ENCODE measurements around the gene CALU. TPM values are rescaled to one million over a fixed set of nuclear protein-coding genes. Genes with fewer than 3 reads are reported as not detected.

The CALU gene
- total RNA-seq, 4 donors from 2014 or later: 23.6 to 1,780 (median 44.0) TPM

DNA sequence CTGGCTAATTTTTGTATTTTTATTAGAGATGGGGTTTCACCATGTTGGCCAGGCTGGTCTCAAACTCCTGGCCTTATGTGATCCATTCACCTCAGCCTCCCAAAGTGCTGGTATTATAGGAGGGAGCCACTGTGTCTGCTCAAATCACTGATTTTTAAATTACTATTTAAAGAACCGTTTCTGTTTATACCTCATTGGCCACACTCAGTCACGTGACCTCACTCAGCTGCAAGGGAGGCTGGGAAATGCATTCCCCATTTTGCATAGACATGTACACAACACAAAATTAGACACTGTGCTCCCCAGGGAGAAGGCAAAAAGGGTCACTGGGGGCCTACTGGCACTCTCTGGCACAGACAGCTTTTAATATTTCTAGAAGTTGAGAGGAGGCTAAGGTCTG lies 13.6 kb upstream of the CALU start:
- TF ChIP-seq EP300 (IDR thresholded peaks at IDR 0.05; ENCODE audit: low read depth) (no peak), POLR2A (IDR thresholded peaks at IDR 0.05) (no peak), POLR2AphosphoS5 (IDR thresholded peaks at IDR 0.05) (no peak)
- TF ChIP-seq, protein P1, sequence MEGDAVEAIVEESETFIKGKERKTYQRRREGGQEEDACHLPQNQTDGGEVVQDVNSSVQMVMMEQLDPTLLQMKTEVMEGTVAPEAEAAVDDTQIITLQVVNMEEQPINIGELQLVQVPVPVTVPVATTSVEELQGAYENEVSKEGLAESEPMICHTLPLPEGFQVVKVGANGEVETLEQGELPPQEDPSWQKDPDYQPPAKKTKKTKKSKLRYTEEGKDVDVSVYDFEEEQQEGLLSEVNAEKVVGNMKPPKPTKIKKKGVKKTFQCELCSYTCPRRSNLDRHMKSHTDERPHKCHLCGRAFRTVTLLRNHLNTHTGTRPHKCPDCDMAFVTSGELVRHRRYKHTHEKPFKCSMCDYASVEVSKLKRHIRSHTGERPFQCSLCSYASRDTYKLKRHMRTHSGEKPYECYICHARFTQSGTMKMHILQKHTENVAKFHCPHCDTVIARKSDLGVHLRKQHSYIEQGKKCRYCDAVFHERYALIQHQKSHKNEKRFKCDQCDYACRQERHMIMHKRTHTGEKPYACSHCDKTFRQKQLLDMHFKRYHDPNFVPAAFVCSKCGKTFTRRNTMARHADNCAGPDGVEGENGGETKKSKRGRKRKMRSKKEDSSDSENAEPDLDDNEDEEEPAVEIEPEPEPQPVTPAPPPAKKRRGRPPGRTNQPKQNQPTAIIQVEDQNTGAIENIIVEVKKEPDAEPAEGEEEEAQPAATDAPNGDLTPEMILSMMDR (IDR thresholded peaks at IDR 0.05): no peak
- 91% methylated on average over 2 of the region's 2 CpGs; no CpG with 5 or more reads in 1 of the 2 donors for WGBS, 2 donors (ENCODE audit: low coverage in 1 of 2)
- H3K27ac ChIP-seq: no peak overlapping the region
- H3K9me3 ChIP-seq: no peaks in the 10 kb centered on the region
- no peak overlapping the region for H3K4me3 ChIP-seq
- intact Hi-C loops (cut with DNase I; ENCODE audit: low total_unique reads): no loop called here
- in situ Hi-C loops (cut with MboI; ENCODE audit: low pct_ligation_motif_present in 1 of 4, low pct_unique_long_range_greater_than_20kb in 1 of 4, low sequenced_read_pairs in 3 of 4): no loop called here
- no peaks in the 10 kb centered on the region for H3K36me3 ChIP-seq
- no peaks in the 10 kb centered on the region for H3K4me1 ChIP-seq
- H3K27me3 ChIP-seq: peaks cover 37% of the 10 kb centered on the region
- DNase-seq: no peak

DNA sequence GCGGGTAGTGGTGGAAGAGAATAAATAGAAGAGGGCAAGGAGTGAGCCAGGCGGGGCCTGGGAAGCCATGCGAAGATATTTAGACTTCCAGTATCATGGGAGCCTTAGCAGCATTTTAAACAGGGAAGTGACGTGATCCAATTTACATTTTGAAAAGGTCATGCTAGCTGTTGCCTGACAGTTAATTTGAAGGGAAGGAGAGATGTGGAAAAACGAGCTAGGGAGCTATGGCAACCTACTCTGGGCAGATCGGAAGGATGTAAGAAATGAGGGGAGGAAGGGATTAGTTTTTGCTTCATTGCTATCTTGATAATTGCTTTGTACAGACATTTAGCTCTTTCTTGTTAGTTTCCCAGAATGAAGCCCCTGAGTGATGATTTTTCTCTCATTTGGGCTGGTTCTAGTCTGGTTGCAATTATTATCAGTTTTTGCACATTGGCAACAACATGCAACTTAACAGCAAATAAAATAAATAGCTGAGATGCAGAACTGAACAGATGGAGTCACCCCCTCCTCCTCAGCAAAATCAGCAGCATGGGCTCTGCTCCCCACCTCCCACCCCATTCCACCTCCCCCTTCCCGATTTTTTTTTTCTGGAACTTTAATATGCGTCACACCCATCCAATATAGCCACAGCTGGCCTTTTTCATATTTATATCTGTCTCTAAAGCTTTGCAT lies 13.0 kb upstream of the CALU start:
- in situ Hi-C loops (cut with MboI; ENCODE audit: low pct_ligation_motif_present in 1 of 4, low pct_unique_long_range_greater_than_20kb in 1 of 4, low sequenced_read_pairs in 3 of 4): no loop called here
- no peaks in the 10 kb centered on the region for H3K9me3 ChIP-seq
- DNase-seq: no peak
- no peak overlapping the region for H3K27ac ChIP-seq
- H3K27me3 ChIP-seq: peaks cover 37% of the 10 kb centered on the region
- no peaks in the 10 kb centered on the region for H3K4me1 ChIP-seq
- TF ChIP-seq EP300 (IDR thresholded peaks at IDR 0.05; ENCODE audit: low read depth) (no peak), POLR2AphosphoS5 (IDR thresholded peaks at IDR 0.05) (no peak), POLR2A (IDR thresholded peaks at IDR 0.05) (no peak)
- TF ChIP-seq, protein P1 (IDR thresholded peaks at IDR 0.05): no peak
- intact Hi-C loops (cut with DNase I; ENCODE audit: low total_unique reads): no loop called here
- no peaks in the 10 kb centered on the region for H3K36me3 ChIP-seq
- WGBS, 2 donors (ENCODE audit: low coverage in 1 of 2): 66 to 73% methylated on average over 8 of the region's 8 CpGs
- H3K4me3 ChIP-seq: no peak overlapping the region

DNA sequence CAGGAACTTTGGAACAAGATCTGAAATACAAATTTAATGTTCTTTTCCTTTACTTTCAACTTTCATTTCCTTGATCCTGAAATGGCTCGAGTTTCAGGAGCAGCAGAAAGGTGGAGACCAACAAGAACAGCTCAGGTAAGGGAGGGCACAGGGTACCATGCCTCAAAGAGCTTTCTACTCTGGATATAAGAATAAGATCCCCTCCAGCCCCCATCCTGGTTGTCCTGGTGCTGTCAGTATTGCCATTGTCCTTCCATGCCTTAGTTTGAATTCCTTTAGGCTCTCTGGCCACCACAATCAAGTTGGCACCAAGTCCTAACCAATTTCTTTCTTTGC lies 12.5 kb upstream of the CALU start:
- no peaks in the 10 kb centered on the region for H3K4me1 ChIP-seq
- in situ Hi-C loops (cut with MboI; ENCODE audit: low pct_ligation_motif_present in 1 of 4, low pct_unique_long_range_greater_than_20kb in 1 of 4, low sequenced_read_pairs in 3 of 4): no loop called here
- no peak for DNase-seq
- 21 to 60% methylated on average over 1 of the region's 1 CpG for WGBS, 2 donors (ENCODE audit: low coverage in 1 of 2)
- H3K36me3 ChIP-seq: no peaks in the 10 kb centered on the region
- H3K27me3 ChIP-seq: peaks cover 41% of the 10 kb centered on the region
- intact Hi-C loops (cut with DNase I; ENCODE audit: low total_unique reads): no loop called here
- H3K4me3 ChIP-seq: no peak overlapping the region
- H3K27ac ChIP-seq: no peak overlapping the region
- no peak for TF ChIP-seq POLR2AphosphoS5 (IDR thresholded peaks at IDR 0.05)
- TF ChIP-seq POLR2A (IDR thresholded peaks at IDR 0.05): no peak
- TF ChIP-seq, protein P1 (IDR thresholded peaks at IDR 0.05): no peak
- no peak for TF ChIP-seq EP300 (IDR thresholded peaks at IDR 0.05; ENCODE audit: low read depth)
- no peaks in the 10 kb centered on the region for H3K9me3 ChIP-seq

DNA sequence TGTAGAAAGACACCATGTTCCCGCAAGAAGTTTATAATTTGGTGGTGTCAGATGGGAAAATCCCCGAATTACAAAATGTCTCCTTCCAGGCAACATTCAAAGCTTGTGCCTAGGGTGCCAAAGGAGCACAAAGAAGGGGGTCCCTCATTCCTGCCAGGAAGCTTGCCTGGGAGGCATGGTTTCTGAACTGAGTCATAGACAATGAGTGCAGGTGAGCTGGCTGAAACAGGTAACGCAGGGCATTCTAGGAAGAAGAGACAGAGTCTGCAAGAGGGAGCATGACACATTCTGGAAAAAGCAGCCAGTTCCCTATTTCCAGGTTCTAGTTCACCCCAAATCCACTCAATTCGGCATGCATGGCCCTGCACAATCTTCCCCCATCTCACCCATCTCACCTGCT lies 11.9 kb upstream of the CALU start:
- no peaks in the 10 kb centered on the region for H3K4me1 ChIP-seq
- H3K9me3 ChIP-seq: no peaks in the 10 kb centered on the region
- TF ChIP-seq POLR2A (IDR thresholded peaks at IDR 0.05) (no peak), EP300 (IDR thresholded peaks at IDR 0.05; ENCODE audit: low read depth) (no peak)
- TF ChIP-seq, protein P1 (IDR thresholded peaks at IDR 0.05): no peak
- no peak for DNase-seq
- no peak overlapping the region for H3K27ac ChIP-seq
- 82 to 90% methylated on average over 2 to 4 of the region's 4 CpGs for WGBS, 2 donors (ENCODE audit: low coverage in 1 of 2)
- H3K27me3 ChIP-seq: peaks cover 44% of the 10 kb centered on the region
- in situ Hi-C loops (cut with MboI; ENCODE audit: low pct_ligation_motif_present in 1 of 4, low pct_unique_long_range_greater_than_20kb in 1 of 4, low sequenced_read_pairs in 3 of 4): no loop called here
- no peak overlapping the region for H3K4me3 ChIP-seq
- intact Hi-C loops (cut with DNase I; ENCODE audit: low total_unique reads): no loop called here
- no peaks in the 10 kb centered on the region for H3K36me3 ChIP-seq
